CD4-positive, CD25-positive, alpha-beta regulatory T cell (primary cell): ENCODE measurements around the gene SLC25A40. TPM values are rescaled to one million over a fixed set of nuclear protein-coding genes. Genes with fewer than 3 reads are reported as not detected.
"Not testable (repeated sequence)": the region's sequence is repeated elsewhere in the genome, so short reads cannot be mapped to it uniquely, and the experiment has no call there.

ENCODE experiments used
- ATAC-seq, 2 donors: fragments of 150-1000 bp; cut with Tn5 transposase; one replicate each; pipeline ENCODE4 v1.10.0; 2021; ENCODE audit warnings: low read depth in 2 of 2, moderate number of reproducible peaks in 2 of 2, moderate library complexity in 1 of 2
- DNase-seq, 3 donors: peaks; one replicate each; pipeline versions ENCODE4 v3.0.0 to v3.0.0-alpha.2; 2012 to 2022; ENCODE audit warnings: mixed read lengths in 1 of 3
- H3K27ac ChIP-seq: one replicate; pipeline ENCODE4 v1.7.0; 2013; ENCODE audit warnings: mild to moderate bottlenecking, low read length; ENCODE audit not compliant: insufficient read depth, poor library complexity, severe bottlenecking
- H3K27me3 ChIP-seq: one replicate; pipeline ENCODE4 v1.7.0; 2013; ENCODE audit warnings: low read length; ENCODE audit not compliant: control insufficient read depth, insufficient read depth
- H3K36me3 ChIP-seq: one replicate; pipeline ENCODE4 v1.7.0; 2013; ENCODE audit warnings: mild to moderate bottlenecking, low read length, moderate library complexity; ENCODE audit not compliant: control insufficient read depth, insufficient read depth
- H3K4me1 ChIP-seq: 2 replicates; pipeline ENCODE4 v1.7.0; 2013; ENCODE audit warnings: mild to moderate bottlenecking, low read length; ENCODE audit not compliant: insufficient read depth, control insufficient read depth, poor library complexity, severe bottlenecking
- H3K4me3 ChIP-seq: one replicate; pipeline ENCODE4 v1.7.0; 2013; ENCODE audit warnings: low read depth, mild to moderate bottlenecking, low read length, moderate library complexity
- H3K9me3 ChIP-seq, 2 experiments: 1 replicate in 1 of 2; 2 replicates in 1 of 2; pipeline ENCODE4 v1.7.0; 2013; ENCODE audit warnings: low read length in 2 of 2, mild to moderate bottlenecking in 1 of 2, moderate library complexity in 1 of 2; ENCODE audit not compliant: control insufficient read depth in 2 of 2
- H3K27ac Mint-ChIP-seq, 3 donors: one replicate each; pipeline ENCODE4 v1.8.0; 2020 to 2022; ENCODE audit warnings: mild to moderate bottlenecking in 3 of 3, mixed read lengths in 3 of 3, moderate library complexity in 2 of 3
- H3K27me3 Mint-ChIP-seq: one replicate; pipeline ENCODE4 v1.8.0; 2022; ENCODE audit warnings: mild to moderate bottlenecking, mixed read lengths
- H3K36me3 Mint-ChIP-seq: one replicate; pipeline ENCODE4 v1.8.0; 2020; ENCODE audit warnings: mixed read lengths
- H3K4me1 Mint-ChIP-seq, 4 donors: one replicate each; pipeline ENCODE4 v1.8.0; 2020 to 2022; ENCODE audit warnings: mixed read lengths in 4 of 4, mild to moderate bottlenecking in 1 of 4
- H3K4me3 Mint-ChIP-seq, 4 donors: one replicate each; pipeline ENCODE4 v1.8.0; 2020 to 2022; ENCODE audit warnings: mild to moderate bottlenecking in 4 of 4, mixed read lengths in 4 of 4, moderate library complexity in 3 of 4
- H3K9me3 Mint-ChIP-seq, 7 donors: one replicate each; pipeline ENCODE4 v1.8.0; 2020 to 2022; ENCODE audit warnings: mixed read lengths in 7 of 7, mild to moderate bottlenecking in 3 of 7, moderate library complexity in 2 of 7
- polyA plus RNA-seq, 4 donors: library from polyadenylated mRNA; unstranded; fragments of 300-500 nt; fragmentation: Illumina TruSeq; gene quantifications; one replicate each; pipeline ENCODE4 v1.2.3, GENCODE V29; 2021
- total RNA-seq: library from RNA; stranded (reverse); gene quantifications from one replicate; pipeline ENCODE4 v1.2.3, GENCODE V29; 2022

Gene SLC25A40
- total and polyA plus RNA-seq, 5 donors from 2014 or later, result 13.4 to 24.2 (median 17.7) TPM

- H3K4me1 Mint-ChIP-seq, H3K9me3 ChIP-seq, H3K4me1 ChIP-seq, H3K4me3 ChIP-seq, H3K4me3 Mint-ChIP-seq, ATAC-seq, H3K27me3 ChIP-seq, DNase-seq, H3K27ac ChIP-seq, H3K27me3 Mint-ChIP-seq, H3K9me3 Mint-ChIP-seq: not testable (repeated sequence)
- Mint-ChIP-seq H3K36me3 (peaks cover 18% of the 10 kb centered on the region), H3K27ac (peak overlapping the region in 2 of 3 donors; percentile 11 to 74)
- peaks cover 28% of the 10 kb centered on the region for H3K36me3 ChIP-seq
Measured at GRCh38 chr7:87907136-87907906, 31.2 kb upstream of the SLC25A40 start.

DNA sequence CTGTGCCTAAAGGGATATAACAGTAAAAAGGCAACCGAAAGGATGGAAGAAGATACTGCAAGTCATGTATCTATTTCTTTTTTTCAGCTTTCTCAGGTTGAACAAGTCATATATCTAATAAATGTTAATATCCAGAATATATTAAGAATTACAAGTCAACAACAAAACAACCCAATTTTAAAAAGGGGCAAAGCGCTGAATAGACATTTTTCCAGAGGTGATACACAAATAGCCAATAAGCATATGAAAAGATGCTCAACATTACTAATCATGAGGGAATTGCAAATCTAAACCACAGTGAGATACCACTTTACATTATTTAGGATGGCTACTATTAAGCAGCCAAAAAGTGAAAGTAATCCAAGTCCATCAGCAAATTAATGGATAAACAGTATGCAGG is 23.1 kb upstream of the SLC25A40 start:
- no peaks in the 10 kb centered on the region for H3K27me3 Mint-ChIP-seq
- H3K9me3 Mint-ChIP-seq, result no peaks in the 10 kb centered on the region
- peaks cover 45% of the 10 kb centered on the region for H3K36me3 Mint-ChIP-seq
- peaks cover 6 to 27% (median 11%) of the 10 kb centered on the region in 4 donors for H3K4me1 Mint-ChIP-seq
- ATAC-seq (no peak), DNase-seq (no peak)
- Histone ChIP-seq H3K9me3 (no peaks in the 10 kb centered on the region), H3K27ac (no peak overlapping the region), H3K4me1 (no peaks in the 10 kb centered on the region), H3K4me3 (no peak overlapping the region), H3K36me3 (peaks cover 75% of the 10 kb centered on the region), H3K27me3 (no peaks in the 10 kb centered on the region)
- H3K27ac Mint-ChIP-seq, result no peak overlapping the region
- peak overlapping the region in 1 of 4 donors; percentile 65 for H3K4me3 Mint-ChIP-seq

DNA sequence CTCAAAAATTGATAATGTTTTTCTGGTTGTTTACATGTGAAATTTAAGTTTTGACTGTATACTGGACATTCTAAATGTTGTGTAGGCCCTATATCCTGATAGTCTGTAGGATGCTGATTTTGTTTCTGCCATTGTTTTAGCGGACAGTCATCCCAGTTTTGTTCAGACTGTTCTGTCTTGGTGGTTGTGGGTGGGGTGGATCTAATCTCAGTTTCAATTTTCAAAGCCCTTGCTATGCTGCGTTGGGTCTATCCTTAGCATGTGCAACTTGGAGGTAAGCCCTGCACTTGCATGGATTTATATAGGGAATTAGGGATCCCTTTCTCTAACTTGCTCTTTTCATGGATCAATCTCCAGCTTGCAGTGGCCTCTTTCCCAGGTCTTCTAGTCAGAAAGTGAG is 19.2 kb upstream of the SLC25A40 start:
- Histone ChIP-seq H3K4me3 (no peak overlapping the region), H3K36me3 (peaks cover 54% of the 10 kb centered on the region), H3K9me3 (no peaks in the 10 kb centered on the region), H3K4me1 (no peaks in the 10 kb centered on the region), H3K27me3 (no peaks in the 10 kb centered on the region), H3K27ac (no peak overlapping the region)
- no peaks in the 10 kb centered on the region for H3K27me3 Mint-ChIP-seq
- no peak for ATAC-seq
- H3K36me3 Mint-ChIP-seq, result peaks cover 37% of the 10 kb centered on the region
- H3K4me1 Mint-ChIP-seq, result peaks cover 9 to 32% (median 18%) of the 10 kb centered on the region in 4 donors
- H3K4me3 Mint-ChIP-seq, result no peak overlapping the region
- peak overlapping the region in 2 of 3 donors; percentile 28 to 68 for H3K27ac Mint-ChIP-seq
- no peaks in the 10 kb centered on the region for H3K9me3 Mint-ChIP-seq
- no peak for DNase-seq

- DNase-seq, result peak in 2 of 3 donors; percentile 49 to 55
- no peak overlapping the region for H3K27ac Mint-ChIP-seq
- H3K4me1 ChIP-seq, result peaks cover 8% of the 10 kb centered on the region
- ATAC-seq, result no peak
- no peak overlapping the region for H3K27ac ChIP-seq
- no peaks in the 10 kb centered on the region for H3K9me3 ChIP-seq
- H3K27me3 Mint-ChIP-seq, result no peaks in the 10 kb centered on the region
- H3K36me3 Mint-ChIP-seq, result peaks cover 22% of the 10 kb centered on the region
- no peak overlapping the region for H3K4me3 Mint-ChIP-seq
- peaks cover 35% of the 10 kb centered on the region for H3K36me3 ChIP-seq
- H3K27me3 ChIP-seq, result no peaks in the 10 kb centered on the region
- H3K4me3 ChIP-seq, result no peak overlapping the region
- H3K4me1 Mint-ChIP-seq, result peaks cover 23 to 40% (median 26%) of the 10 kb centered on the region in 4 donors
- no peaks in the 10 kb centered on the region for H3K9me3 Mint-ChIP-seq
Measured at GRCh38 chr7:87886875-87887274, 10.7 kb upstream of the SLC25A40 start.

DNA sequence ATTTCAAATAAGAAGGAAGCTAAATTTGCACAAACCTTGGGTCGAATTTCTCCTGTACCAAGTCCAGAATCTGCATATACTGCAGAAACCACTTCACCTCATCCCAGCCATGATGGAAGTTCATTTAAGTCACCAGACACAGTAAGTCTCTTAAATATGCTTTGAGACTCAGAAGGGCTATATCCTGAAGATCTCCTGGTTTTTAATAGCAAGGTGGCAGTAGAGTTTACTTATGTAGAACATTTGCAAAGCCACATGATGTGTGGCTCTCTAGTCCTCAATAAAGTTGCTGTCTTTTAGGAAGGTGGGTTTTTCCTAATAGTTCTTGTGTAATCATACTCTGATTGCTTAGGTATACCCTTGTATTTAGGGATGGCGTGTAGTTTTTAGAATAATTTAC is 8.9 kb upstream of the SLC25A40 start:
- H3K4me1 ChIP-seq, result peaks cover 9% of the 10 kb centered on the region
- Mint-ChIP-seq H3K4me3 (no peak overlapping the region), H3K27me3 (no peaks in the 10 kb centered on the region), H3K27ac (no peak overlapping the region), H3K9me3 (no peaks in the 10 kb centered on the region), H3K4me1 (peaks cover 31 to 45% (median 33%) of the 10 kb centered on the region in 4 donors), H3K36me3 (peaks cover 22% of the 10 kb centered on the region)
- H3K36me3 ChIP-seq, result peaks cover 31% of the 10 kb centered on the region
- H3K9me3 ChIP-seq, result no peaks in the 10 kb centered on the region
- H3K27me3 ChIP-seq, result no peaks in the 10 kb centered on the region
- ATAC-seq, result no peak
- H3K27ac ChIP-seq, result peak overlapping the region; percentile 37
- DNase-seq, result no peak
- H3K4me3 ChIP-seq, result no peak overlapping the region

DNA sequence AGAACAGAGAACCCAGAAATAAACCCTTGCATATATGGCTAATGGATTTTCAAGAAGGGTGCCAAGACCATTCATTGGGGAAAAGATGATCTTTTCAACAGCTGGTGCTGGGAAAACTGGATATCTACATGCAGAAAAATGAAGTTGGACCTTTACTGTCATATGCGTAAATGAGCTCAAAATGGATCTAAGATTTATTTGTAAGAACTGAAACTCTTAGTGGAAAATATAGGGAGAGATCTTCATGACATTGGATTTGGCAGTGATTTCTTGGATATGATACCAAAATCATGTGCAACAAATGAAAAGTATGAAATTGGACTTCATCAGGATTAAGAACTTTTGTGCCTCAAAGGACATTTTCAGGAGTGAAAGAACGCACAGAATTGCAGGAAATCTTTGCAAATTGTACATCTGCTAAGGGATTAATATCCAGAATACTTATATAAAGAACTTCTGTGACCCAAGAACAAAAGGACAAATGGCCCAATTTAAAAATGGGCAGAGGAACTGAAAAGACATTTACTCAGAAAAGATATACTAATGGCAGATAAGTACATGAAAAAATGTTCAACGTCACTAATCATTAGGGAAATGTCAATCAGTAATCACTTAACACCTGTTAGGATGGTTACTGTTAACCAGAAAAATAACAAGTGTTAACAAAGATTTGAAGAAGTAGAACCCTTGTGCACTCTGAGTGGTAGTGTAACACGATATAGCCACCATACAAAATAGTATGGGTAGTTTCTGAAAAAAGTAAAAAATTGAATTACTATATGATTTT is 6.2 kb upstream of the SLC25A40 start:
- DNase-seq (no peak), ATAC-seq (no peak)
- Histone ChIP-seq H3K27ac (no peak overlapping the region), H3K27me3 (no peaks in the 10 kb centered on the region), H3K36me3 (peaks cover 19% of the 10 kb centered on the region), H3K9me3 (no peaks in the 10 kb centered on the region), H3K4me3 (no peak overlapping the region), H3K4me1 (peaks cover 34% of the 10 kb centered on the region)
- Mint-ChIP-seq H3K9me3 (no peaks in the 10 kb centered on the region), H3K27ac (no peak overlapping the region), H3K4me3 (no peak overlapping the region), H3K27me3 (no peaks in the 10 kb centered on the region), H3K4me1 (peaks cover 40 to 63% (median 49%) of the 10 kb centered on the region in 4 donors), H3K36me3 (peaks cover 13% of the 10 kb centered on the region)

DNA sequence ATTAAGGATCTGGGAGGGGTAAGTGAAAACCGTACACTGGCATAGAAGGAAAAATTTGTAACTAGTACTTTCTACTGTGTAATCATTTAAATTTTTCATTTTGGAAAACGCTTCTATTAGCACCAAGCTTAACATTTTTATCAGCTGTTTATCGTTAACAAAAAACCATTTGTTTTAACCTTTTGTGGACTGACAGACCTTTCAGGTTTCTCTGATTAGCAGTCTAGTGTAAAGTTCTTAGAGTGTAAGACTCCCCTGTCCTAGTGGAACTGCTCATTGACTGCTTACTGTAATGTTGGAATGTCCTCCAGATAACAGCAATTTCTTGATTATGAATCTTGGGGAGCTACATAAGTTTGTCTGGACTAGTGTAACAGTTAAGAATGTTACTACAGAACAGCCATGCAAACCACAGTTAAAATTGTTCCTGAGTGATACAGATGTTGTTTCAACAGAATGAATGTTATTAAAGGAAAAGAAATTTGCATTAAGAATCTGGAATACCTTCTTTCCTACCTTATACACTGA is 2.1 kb upstream of the SLC25A40 start:
- no peaks in the 10 kb centered on the region for H3K9me3 ChIP-seq
- DNase-seq (no peak), ATAC-seq (no peak)
- H3K9me3 Mint-ChIP-seq, result peaks cover 0 to 6% (median 0%) of the 10 kb centered on the region in 7 donors
- peaks cover 5% of the 10 kb centered on the region for H3K36me3 Mint-ChIP-seq
- peak overlapping the region; percentile 62 to 96 (median 94) for H3K4me3 Mint-ChIP-seq
- peaks cover 8% of the 10 kb centered on the region for H3K36me3 ChIP-seq
- no peak overlapping the region for H3K27ac ChIP-seq
- H3K4me1 Mint-ChIP-seq, result peaks cover 49 to 75% (median 60%) of the 10 kb centered on the region in 4 donors
- peak overlapping the region; percentile 94 for H3K4me3 ChIP-seq
- no peaks in the 10 kb centered on the region for H3K27me3 Mint-ChIP-seq
- peaks cover 53% of the 10 kb centered on the region for H3K4me1 ChIP-seq
- H3K27ac Mint-ChIP-seq, result peak overlapping the region in 1 of 3 donors; percentile 14
- H3K27me3 ChIP-seq, result no peaks in the 10 kb centered on the region
